Suppressor macrophage treated with lipopolysaccharide for 4 hours (primary cell): ENCODE results near the gene DEDD.
"Not testable (repeated sequence)": the region's sequence is repeated elsewhere in the genome, so short reads cannot be mapped to it uniquely, and the experiment has no call there.

ENCODE experiments used
- DNase-seq: peaks from one replicate; pipeline ENCODE4 v3.0.0-alpha.2; 2020

Gene DEDD

GRCh38 chr1:161121834-161122233 lies 10.6 kb downstream of the DEDD start:
- DNase-seq = peak; percentile 68

- no peak for DNase-seq
Observed at GRCh38 chr1:161121042-161121650, 11.3 kb downstream of the DEDD start.

- DNase-seq = peak; percentile 63
Observed at GRCh38 chr1:161119092-161119903, 13.2 kb downstream of the DEDD start.

- DNase-seq = peak; percentile 91
Observed at GRCh38 chr1:161117759-161118581, 14.5 kb downstream of the DEDD start, which contains the start of the genes NIT1 and PFDN2. NIT1 (plus strand) TSS chr1:161118105; CDS start chr1:161118177, 72 bp downstream. PFDN2 (minus strand) TSS chr1:161118037; CDS start chr1:161118026, 11 bp downstream.

GRCh38 chr1:161115961-161116360 lies 16.5 kb downstream of the DEDD start:
- not testable (repeated sequence) for DNase-seq

- peak; percentile 47 for DNase-seq
Observed at GRCh38 chr1:161115132-161115711, 17.2 kb downstream of the DEDD start.

GRCh38 chr1:161114556-161114955 lies 17.9 kb downstream of the DEDD start:
- no peak for DNase-seq

GRCh38 chr1:161113915-161114314 lies 18.6 kb downstream of the DEDD start:
- no peak for DNase-seq

GRCh38 chr1:161111527-161111926 lies 20.9 kb downstream of the DEDD start:
- DNase-seq = peak; percentile 49

GRCh38 chr1:161111117-161111516 lies 21.4 kb downstream of the DEDD start:
- peak; percentile 61 for DNase-seq

- DNase-seq = peak; percentile 41
Observed at GRCh38 chr1:161106431-161106830, 26.0 kb downstream of the DEDD start.

- no peak for DNase-seq
Observed at GRCh38 chr1:161100556-161100955, 31.9 kb downstream of the DEDD start.

GRCh38 chr1:161099090-161099802 lies 33.2 kb downstream of the DEDD start:
- no peak for DNase-seq

GRCh38 chr1:161098210-161099068 lies 34.0 kb downstream of the DEDD start, which contains the start of gene KLHDC9:
KLHDC9 (plus strand) TSS chr1:161098361; CDS start chr1:161098536, 175 bp downstream.
- no peak for DNase-seq

GRCh38 chr1:161096530-161096929 lies 35.9 kb downstream of the DEDD start:
- peak; percentile 90 for DNase-seq

GRCh38 chr1:161096015-161096414 lies 36.5 kb downstream of the DEDD start:
- no peak for DNase-seq

- no peak for DNase-seq
Observed at GRCh38 chr1:161095230-161095629, 37.2 kb downstream of the DEDD start.

- no peak for DNase-seq
Observed at GRCh38 chr1:161094481-161094880, 38.0 kb downstream of the DEDD start.

GRCh38 chr1:161092621-161093028 lies 39.8 kb downstream of the DEDD start:
- peak; percentile 58 for DNase-seq

GRCh38 chr1:161091796-161092507 lies 40.5 kb downstream of the DEDD start:
- DNase-seq = no peak
